Neural progenitor cell (in vitro differentiated cells): Measurements from ENCODE around the gene NRG3. TPM values are rescaled to one million over a fixed set of nuclear protein-coding genes. Genes with fewer than 3 reads are reported as not detected.
A peak's percentile ranks its signal among the peaks of the same experiment; 100 is the strongest.

ENCODE experiments used
- DNase-seq: peaks from one replicate; pipeline ENCODE4 v3.0.0-alpha.2; 2016; ENCODE audit warnings: low spot score
- H2AFZ ChIP-seq: fragments of 200-600 bp; sonication (generic); replicated peaks from 2 replicates; pipeline ENCODE4 v1.6.1; 2016; ENCODE audit warnings: antibody characterized with exemption
- H3F3A ChIP-seq: fragments of 200-600 bp; sonication (generic); 2 replicates; pipeline ENCODE4 v1.6.1; 2016; ENCODE audit warnings: antibody characterized with exemption, low read depth
- H3K27ac ChIP-seq: fragments of 200-600 bp; sonication (generic); 2 replicates; pipeline ENCODE4 v1.5.1; 2016; ENCODE audit warnings: mild to moderate bottlenecking
- H3K27me3 ChIP-seq: fragments of 200-600 bp; sonication (generic); 2 replicates; pipeline ENCODE4 v1.6.1; 2016; ENCODE audit warnings: mild to moderate bottlenecking, moderate library complexity
- H3K36me3 ChIP-seq: fragments of 200-600 bp; sonication (generic); 2 replicates; pipeline ENCODE4 v1.5.1; 2016
- H3K4me1 ChIP-seq: fragments of 200-600 bp; sonication (generic); 2 replicates; pipeline ENCODE4 v1.6.1; 2016; ENCODE audit warnings: mixed run types
- H3K4me2 ChIP-seq: fragments of 200-600 bp; sonication (generic); 2 replicates; pipeline ENCODE4 v1.6.1; 2016
- H3K4me3 ChIP-seq: fragments of 200-600 bp; sonication (generic); 2 replicates; pipeline ENCODE4 v1.5.1; 2016
- H3K79me2 ChIP-seq: fragments of 200-600 bp; sonication (generic); 2 replicates; pipeline ENCODE4 v1.6.1; 2016; ENCODE audit warnings: low read depth
- H3K9ac ChIP-seq: fragments of 200-600 bp; sonication (generic); 2 replicates; pipeline ENCODE4 v1.6.1; 2016
- H3K9me3 ChIP-seq: fragments of 200-600 bp; sonication (generic); 2 replicates; pipeline ENCODE4 v1.5.1; 2016; ENCODE audit warnings: low read depth
- H4K20me1 ChIP-seq: fragments of 200-600 bp; sonication (generic); 2 replicates; pipeline ENCODE4 v1.6.1; 2016; ENCODE audit warnings: low read depth
- H3K27ac Mint-ChIP-seq: 3 replicates; pipeline ENCODE4 v1.8.0; 2021; ENCODE audit warnings: mixed read lengths
- H3K27me3 Mint-ChIP-seq: 2 replicates; pipeline ENCODE4 v1.8.0; 2022; ENCODE audit warnings: low read depth, mild to moderate bottlenecking, inconsistent platforms, moderate library complexity, mixed read lengths; ENCODE audit not compliant: insufficient read depth
- H3K36me3 Mint-ChIP-seq: 3 replicates; pipeline ENCODE4 v1.8.0; 2021; ENCODE audit warnings: mixed read lengths
- H3K4me1 Mint-ChIP-seq: 3 replicates; pipeline ENCODE4 v1.8.0; 2021; ENCODE audit warnings: mixed read lengths
- H3K4me3 Mint-ChIP-seq: 3 replicates; pipeline ENCODE4 v1.8.0; 2021; ENCODE audit warnings: mild to moderate bottlenecking, moderate library complexity, mixed read lengths
- H3K9me3 Mint-ChIP-seq: 3 replicates; pipeline ENCODE4 v1.8.0; 2020; ENCODE audit warnings: mixed read lengths
- CTCF ChIP-seq: fragments of 200-600 bp; sonication (generic); IDR thresholded peaks from 2 replicates; pipeline ENCODE4 v1.5.1; 2017; ENCODE audit warnings: antibody characterized with exemption, mild to moderate bottlenecking
- EZH2 ChIP-seq: fragments of 200-600 bp; sonication (generic); IDR thresholded peaks from 2 replicates; pipeline ENCODE4 v1.6.1; 2017; ENCODE audit warnings: antibody characterized with exemption, mild to moderate bottlenecking, moderate library complexity
- EZH2phosphoT487 ChIP-seq: fragments of 200-600 bp; sonication (generic); IDR thresholded peaks from 2 replicates; pipeline ENCODE4 v1.6.1; 2017; ENCODE audit warnings: antibody characterized with exemption
- total RNA-seq: library from RNA; depleted of rRNA; stranded (reverse); fragments of >200 nt; gene quantifications from 2 replicates; pipeline ENCODE4 v1.2.3, GENCODE V29; 2015; ENCODE audit warnings: low replicate concordance

The NRG3 gene
- total RNA-seq, 1 donor from 2014 or later: 1.9 TPM

- H3K4me2 ChIP-seq: no peak overlapping the region
- H3K9me3 Mint-ChIP-seq: peaks cover 2% of the 10 kb centered on the region
- no peaks in the 10 kb centered on the region for H4K20me1 ChIP-seq
- H3K9ac ChIP-seq: no peak overlapping the region
- no peak for TF ChIP-seq EZH2phosphoT487
- TF ChIP-seq EZH2: no peak
- no peaks in the 10 kb centered on the region for H3K79me2 ChIP-seq
- H3K4me3 Mint-ChIP-seq: no peak overlapping the region
- H3K27ac ChIP-seq: no peak overlapping the region
- no peaks in the 10 kb centered on the region for H3K36me3 Mint-ChIP-seq
- peaks cover 22% of the 10 kb centered on the region for H3K4me1 Mint-ChIP-seq
- no peak overlapping the region for H2AFZ ChIP-seq
- no peaks in the 10 kb centered on the region for H3K36me3 ChIP-seq
- peaks cover 4% of the 10 kb centered on the region for H3K4me1 ChIP-seq
- peaks cover 3% of the 10 kb centered on the region for H3K27me3 Mint-ChIP-seq
- peak overlapping the region; percentile 15 for H3K27ac Mint-ChIP-seq
- no peaks in the 10 kb centered on the region for H3F3A ChIP-seq
- H3K27me3 ChIP-seq: no peaks in the 10 kb centered on the region
- no peak overlapping the region for H3K4me3 ChIP-seq
- no peak for DNase-seq
- H3K9me3 ChIP-seq: no peaks in the 10 kb centered on the region
Measured at GRCh38 chr10:82817676-82818422, 942.9 kb downstream of the NRG3 start.

- Histone ChIP-seq H2AFZ (no peak overlapping the region), H3K4me2 (no peak overlapping the region), H3K9me3 (no peaks in the 10 kb centered on the region), H4K20me1 (no peaks in the 10 kb centered on the region), H3K4me1 (peaks cover 4% of the 10 kb centered on the region), H3K9ac (no peak overlapping the region), H3K79me2 (no peaks in the 10 kb centered on the region), H3F3A (no peaks in the 10 kb centered on the region), H3K27me3 (no peaks in the 10 kb centered on the region), H3K36me3 (no peaks in the 10 kb centered on the region), H3K27ac (no peak overlapping the region), H3K4me3 (no peak overlapping the region)
- DNase-seq: no peak
- TF ChIP-seq CTCF: no peak
- TF ChIP-seq EZH2: no peak
- TF ChIP-seq EZH2phosphoT487: no peak
- Mint-ChIP-seq H3K9me3 (peaks cover 2% of the 10 kb centered on the region), H3K36me3 (no peaks in the 10 kb centered on the region), H3K4me3 (no peak overlapping the region), H3K27me3 (peaks cover 3% of the 10 kb centered on the region), H3K4me1 (peaks cover 14% of the 10 kb centered on the region), H3K27ac (no peak overlapping the region)
Measured at GRCh38 chr10:82821043-82821442, 946.0 kb downstream of the NRG3 start.

- Mint-ChIP-seq H3K4me1 (no peaks in the 10 kb centered on the region), H3K4me3 (no peak overlapping the region), H3K36me3 (no peaks in the 10 kb centered on the region), H3K27me3 (peaks cover 1% of the 10 kb centered on the region), H3K27ac (no peak overlapping the region), H3K9me3 (no peaks in the 10 kb centered on the region)
- no peaks in the 10 kb centered on the region for H3K9me3 ChIP-seq
- no peaks in the 10 kb centered on the region for H3K36me3 ChIP-seq
- DNase-seq: no peak
- H3K4me3 ChIP-seq: no peak overlapping the region
- TF ChIP-seq EZH2phosphoT487: no peak
- no peak for TF ChIP-seq EZH2
- TF ChIP-seq CTCF: no peak
- H2AFZ ChIP-seq: no peak overlapping the region
- H4K20me1 ChIP-seq: no peaks in the 10 kb centered on the region
- H3K9ac ChIP-seq: no peak overlapping the region
- H3K27me3 ChIP-seq: no peaks in the 10 kb centered on the region
- no peaks in the 10 kb centered on the region for H3K4me1 ChIP-seq
- H3F3A ChIP-seq: no peaks in the 10 kb centered on the region
- no peaks in the 10 kb centered on the region for H3K79me2 ChIP-seq
- H3K27ac ChIP-seq: no peak overlapping the region
- H3K4me2 ChIP-seq: no peak overlapping the region
Measured at GRCh38 chr10:82826132-82826531, 951.1 kb downstream of the NRG3 start.

- DNase-seq: no peak
- no peaks in the 10 kb centered on the region for H3K27me3 Mint-ChIP-seq
- no peaks in the 10 kb centered on the region for H3K4me1 Mint-ChIP-seq
- Histone ChIP-seq H3K79me2 (no peaks in the 10 kb centered on the region), H3K9me3 (no peaks in the 10 kb centered on the region), H2AFZ (no peak overlapping the region), H3K27ac (no peak overlapping the region), H3K4me3 (no peak overlapping the region), H4K20me1 (no peaks in the 10 kb centered on the region), H3K27me3 (no peaks in the 10 kb centered on the region), H3K4me2 (no peak overlapping the region), H3K36me3 (no peaks in the 10 kb centered on the region), H3K9ac (no peak overlapping the region), H3K4me1 (no peaks in the 10 kb centered on the region), H3F3A (no peaks in the 10 kb centered on the region)
- H3K27ac Mint-ChIP-seq: no peak overlapping the region
- H3K4me3 Mint-ChIP-seq: no peak overlapping the region
- TF ChIP-seq EZH2phosphoT487 (no peak), CTCF (no peak), EZH2 (no peak)
- H3K9me3 Mint-ChIP-seq: no peaks in the 10 kb centered on the region
- H3K36me3 Mint-ChIP-seq: no peaks in the 10 kb centered on the region
Measured at GRCh38 chr10:82827901-82828300, 952.9 kb downstream of the NRG3 start.
